Sigmoid colon (tissue), 7 donors: ENCODE results near the gene SRGN. TPM values are rescaled to one million over a fixed set of nuclear protein-coding genes. Genes with fewer than 3 reads are reported as not detected.

Experiments
- DNase-seq: peaks from one replicate; pipeline ENCODE4 v3.0.0-alpha.2; 2019
- H3K27ac ChIP-seq, 4 donors: fragments of 200-600 bp; sonication (generic); one replicate each; pipeline ENCODE4 v1.5.1; 2016 to 2019; ENCODE audit warnings: mild to moderate bottlenecking in 1 of 4
- H3K27me3 ChIP-seq, 3 donors: fragments of 200-600 bp; sonication (generic); one replicate each; pipeline ENCODE4 v1.5.1; 2019; ENCODE audit warnings: mild to moderate bottlenecking in 1 of 3
- H3K36me3 ChIP-seq, 4 donors: fragments of 200-600 bp; sonication (generic); one replicate each; pipeline ENCODE4 v1.5.1; 2016 to 2019
- H3K4me1 ChIP-seq, 4 donors: fragments of 200-600 bp; sonication (generic); one replicate each; pipeline ENCODE4 v1.5.1; 2017 to 2019
- H3K4me3 ChIP-seq, 4 donors: fragments of 200-600 bp; sonication (generic); one replicate each; pipeline ENCODE4 v1.5.1; 2017 to 2019; ENCODE audit warnings: mild to moderate bottlenecking in 2 of 4, moderate library complexity in 1 of 4
- H3K9me3 ChIP-seq, 4 donors: fragments of 200-600 bp in 3 of 4; sonication (generic) in 3 of 4; one replicate each; pipeline versions ENCODE4 v1.5.1 to v1.6.1; 2013 to 2019
- CTCF ChIP-seq, 4 experiments: fragments of 450-650 bp in 3 of 4; fragments of 200-600 bp in 1 of 4; IDR thresholded peaks; one replicate each; pipeline ENCODE4 v1.5.1; 2016 to 2019; ENCODE audit warnings: antibody characterized with exemption in 4 of 4, mild to moderate bottlenecking in 3 of 4, moderate library complexity in 2 of 4
- EP300 ChIP-seq, 4 donors: sonication (generic); formaldehyde crosslinking; IDR thresholded peaks; one replicate each; pipeline ENCODE4 v1.6.1; 2017; ENCODE audit warnings: antibody characterized with exemption in 4 of 4
- POLR2A ChIP-seq, 2 donors: fragments of 450-650 bp; IDR thresholded peaks; one replicate each; pipeline ENCODE4 v1.6.1; 2016; ENCODE audit warnings: antibody characterized with exemption in 2 of 2, mild to moderate bottlenecking in 2 of 2, moderate library complexity in 2 of 2
- POLR2AphosphoS5 ChIP-seq, 4 donors: sonication (generic); formaldehyde crosslinking; IDR thresholded peaks; one replicate each; pipeline ENCODE4 v1.6.1; 2017; ENCODE audit warnings: antibody characterized with exemption in 4 of 4
- WGBS, 2 donors: extraction: QIAGEN DNeasy Blood & Tissue Kit; methylation state at CpG; one replicate each; pipeline ENCODE4 v1.1.7; 2013; 5-methylcytosine and 5-hydroxymethylcytosine counted together
- intact Hi-C: fragments of 100-400 bp; cut with DNase I; formaldehyde crosslinking; loops from one replicate; pipeline ENCODE4 v1.15.1; 2023
- polyA plus RNA-seq, 3 donors: library from polyadenylated mRNA; stranded (reverse); fragments of 200-250 nt; gene quantifications; one replicate each; pipeline ENCODE4 v1.2.3, GENCODE V29; 2013
- small RNA-seq, 3 donors: library from RNA; depleted of rRNA; stranded (forward); fragments of <200 nt; gene quantifications; one replicate each; pipeline ENCODE3, GENCODE V24; 2016
- total RNA-seq, 4 donors: library from RNA; depleted of rRNA; stranded (reverse); fragments of >200 nt; gene quantifications; one replicate each; pipeline ENCODE4 v1.1.0, GENCODE V29; 2016
- donor health status: healthy with polysubstance abuse.
- donor health status: Bipolar disorder and iron deficiency.
- donor health status: healthy.

SRGN gene
- total and polyA plus RNA-seq, 7 donors, result 28.2 to 140 (median 83.5) TPM

DNA sequence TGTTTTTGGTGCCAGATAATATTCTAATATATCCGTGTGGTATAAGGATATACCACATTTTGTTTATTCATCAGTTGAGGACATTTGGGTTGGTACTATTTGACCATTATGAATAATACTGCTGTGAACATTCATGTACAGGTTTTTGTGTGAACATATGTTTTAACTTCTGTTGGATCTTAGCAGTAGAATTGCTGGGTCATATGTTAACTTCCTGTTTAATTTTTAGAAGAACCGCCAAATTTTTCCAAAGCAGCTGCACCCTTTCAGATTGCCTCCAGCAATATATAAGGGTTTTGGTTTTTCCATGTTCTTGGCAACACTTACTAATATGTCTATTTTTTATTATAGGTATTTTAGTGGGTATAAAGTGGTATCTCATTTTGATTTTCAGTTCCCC, 58.9 kb downstream of the SRGN start:
- DNase-seq, result no peak
- H3K36me3 ChIP-seq, result no peaks in the 10 kb centered on the region
- WGBS, 2 donors, result 32 to 69% methylated on average over 2 of the region's 2 CpGs
- TF ChIP-seq POLR2A (IDR thresholded peaks at IDR 0.05) (no peak), CTCF (IDR thresholded peaks at IDR 0.05) (no peak), EP300 (IDR thresholded peaks at IDR 0.05) (no peak)
- H3K27me3 ChIP-seq, result no peaks in the 10 kb centered on the region
- H3K9me3 ChIP-seq, result no peaks in the 10 kb centered on the region
- intact Hi-C loops, result no loop called here
- H3K4me3 ChIP-seq, result no peak overlapping the region
- H3K4me1 ChIP-seq, result peaks cover 0 to 6% (median 0%) of the 10 kb centered on the region in 4 donors
- no peak overlapping the region for H3K27ac ChIP-seq

DNA sequence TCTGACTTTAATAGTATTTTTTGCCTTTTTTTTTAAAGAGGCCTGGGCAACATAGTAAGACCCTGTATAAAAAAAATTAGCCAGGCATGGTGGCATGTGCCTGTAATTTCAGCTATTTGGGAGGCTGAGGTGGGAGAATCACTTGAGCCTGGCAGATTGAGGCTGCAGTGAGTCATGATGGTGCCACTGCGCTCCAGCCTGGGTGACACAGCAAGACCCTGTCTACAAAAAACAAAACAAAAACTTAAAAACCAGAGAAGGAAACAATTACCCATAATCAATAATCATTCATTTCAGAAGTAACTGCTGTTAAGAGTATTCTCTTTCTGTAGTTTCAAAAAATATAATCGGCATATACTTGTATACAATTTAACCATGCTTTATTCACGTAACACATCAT, 64.1 kb downstream of the SRGN start:
- H3K27me3 ChIP-seq, result no peaks in the 10 kb centered on the region
- intact Hi-C loops, result no loop called here
- TF ChIP-seq POLR2AphosphoS5 (IDR thresholded peaks at IDR 0.05) (no peak), EP300 (IDR thresholded peaks at IDR 0.05) (no peak), CTCF (IDR thresholded peaks at IDR 0.05) (no peak), POLR2A (IDR thresholded peaks at IDR 0.05) (no peak)

GRCh38 chr10:69153227-69153626, 65.3 kb downstream of the SRGN start:
- H3K27me3 ChIP-seq, result no peaks in the 10 kb centered on the region
- H3K4me1 ChIP-seq, result no peaks in the 10 kb centered on the region
- no peak for DNase-seq
- H3K36me3 ChIP-seq, result peaks cover 0 to 8% (median 0%) of the 10 kb centered on the region in 4 donors
- whole genome bisulfite sequencing, 2 donors, result 86 to 91% methylated on average over 6 of the region's 6 CpGs
- no peak overlapping the region for H3K4me3 ChIP-seq
- H3K9me3 ChIP-seq, result no peaks in the 10 kb centered on the region
- intact Hi-C loops, result no loop called here
- H3K27ac ChIP-seq, result no peak overlapping the region
- no peak for TF ChIP-seq EP300 (IDR thresholded peaks at IDR 0.05)
- TF ChIP-seq POLR2A (IDR thresholded peaks at IDR 0.05), result no peak
- TF ChIP-seq POLR2AphosphoS5 (IDR thresholded peaks at IDR 0.05), result no peak
- no peak for TF ChIP-seq CTCF (IDR thresholded peaks at IDR 0.05)

More for the DNA sequence above, 64.1 kb downstream of the SRGN start:
- Histone ChIP-seq H3K9me3 (no peaks in the 10 kb centered on the region), H3K27ac (no peak overlapping the region), H3K4me1 (no peaks in the 10 kb centered on the region), H3K4me3 (no peak overlapping the region), H3K36me3 (no peaks in the 10 kb centered on the region)
- WGBS, 2 donors, result 95 to 96% methylated on average over 3 of the region's 3 CpGs
- no peak for DNase-seq

Small RNA genes within 50 kb of the gene (small RNA-seq; reads per million reads assigned to genes)
- 0 reads per million in 3 donors for gene RF00017

Other genes starting within 250 kb of the SRGN start
- 10 to 100 TPM; 39.1 to 64.3 (median 51.6) TPM for gene DDX50, start 186.8 kb upstream of the SRGN start, total RNA-seq
- gene DDX50, start 186.8 kb upstream of the SRGN start, polyA plus RNA-seq, result 10 to 100 TPM; 13.6 to 23.4 (median 21.0) TPM
- 10 to 100 TPM; 24.6 to 64.9 (median 29.5) TPM for gene DDX21, start 131.9 kb upstream of the SRGN start, total RNA-seq
- gene DDX21, start 131.9 kb upstream of the SRGN start, polyA plus RNA-seq, result 10 to 100 TPM; 16.8 to 37.1 (median 16.9) TPM
- gene KIFBP, start 99.3 kb upstream of the SRGN start, total RNA-seq, result 10 to 100 TPM; 21.0 to 34.6 (median 23.8) TPM
- gene KIFBP, start 99.3 kb upstream of the SRGN start, polyA plus RNA-seq, result 10 to 100 TPM; 12.2 to 16.6 (median 13.8) TPM
- 10 to 100 TPM; 35.7 to 59.2 (median 44.7) TPM for gene VPS26A, start 36.1 kb downstream of the SRGN start, total RNA-seq
- 10 to 100 TPM; 35.7 to 73.1 (median 51.1) TPM for gene VPS26A, start 36.1 kb downstream of the SRGN start, polyA plus RNA-seq
- 10 to 100 TPM; 20.8 to 36.2 (median 26.2) TPM for gene SUPV3L1, start 92.1 kb downstream of the SRGN start, total RNA-seq
- gene SUPV3L1, start 92.1 kb downstream of the SRGN start, polyA plus RNA-seq, result 10 to 100 TPM; 21.6 to 34.5 (median 31.9) TPM
- gene HKDC1, start 132.2 kb downstream of the SRGN start, total RNA-seq, result not detected
- 10 to 100 TPM in 2 of 3 donors, 1 to 10 TPM in 1; 8.4 to 33.3 (median 19.2) TPM for gene HKDC1, start 132.2 kb downstream of the SRGN start, polyA plus RNA-seq
- 10 to 100 TPM; 60.7 to 74.9 (median 69.1) TPM for gene HK1, start 190.4 kb downstream of the SRGN start, total RNA-seq
- gene HK1, start 190.4 kb downstream of the SRGN start, polyA plus RNA-seq, result 10 to 100 TPM; 23.4 to 65.8 (median 34.4) TPM